Activated B cell treated with CpG ODN at 0.5 μM for 24 hours (primary cell): ENCODE data around the gene TUBB4B. TPM values are rescaled to one million over a fixed set of nuclear protein-coding genes. Genes with fewer than 3 reads are reported as not detected.

Experiments
- ATAC-seq: fragments of 200-7000 bp; cut with Tn5 transposase; one replicate; pipeline ENCODE4 v1.10.0; 2021; ENCODE audit warnings: low read depth, mild to moderate bottlenecking, moderate library complexity
- CTCF ChIA-PET: fragments of 350-600 bp; sonication (Branson Sonifier 250); formaldehyde crosslinking; loops from one replicate; lab custom pipeline; 2021; ENCODE audit warnings: antibody characterized with exemption; lab: Charles Lee
- POLR2A ChIA-PET: fragments of 350-600 bp; sonication (Branson Sonifier 250); formaldehyde crosslinking; loops from one replicate; lab custom pipeline; 2021; ENCODE audit warnings: antibody characterized with exemption; lab: Charles Lee
- DNase-seq: peaks from one replicate; pipeline ENCODE4 v3.0.0; 2022
- H3K27ac Mint-ChIP-seq: one replicate; pipeline ENCODE4 v1.8.0; 2020; ENCODE audit warnings: mixed read lengths
- H3K27me3 Mint-ChIP-seq: one replicate; pipeline ENCODE4 v1.8.0; 2021; ENCODE audit warnings: mixed read lengths
- H3K36me3 Mint-ChIP-seq: one replicate; pipeline ENCODE4 v1.8.0; 2021; ENCODE audit warnings: low read depth, mixed read lengths
- H3K4me1 Mint-ChIP-seq: one replicate; pipeline ENCODE4 v1.8.0; 2021; ENCODE audit warnings: mixed read lengths
- H3K4me3 Mint-ChIP-seq: one replicate; pipeline ENCODE4 v1.8.0; 2020; ENCODE audit warnings: mild to moderate bottlenecking, mixed read lengths
- H3K9me3 Mint-ChIP-seq: one replicate; pipeline ENCODE4 v1.8.0; 2020; ENCODE audit warnings: mixed read lengths
- CTCF ChIP-seq: fragments of 200-600 bp; IDR thresholded peaks from one replicate; pipeline ENCODE4 v1.8.0; 2022; ENCODE audit warnings: antibody characterized with exemption, mild to moderate bottlenecking
- intact Hi-C: fragments of 100-400 bp; cut with micrococcal nuclease; formaldehyde crosslinking; loops from one replicate; pipeline ENCODE4 v1.15.1; 2024
- total RNA-seq: library from RNA; stranded (reverse); gene quantifications from 2 replicates; pipeline ENCODE4 v1.2.3, GENCODE V29; 2022

TUBB4B gene
- total RNA-seq, 1 donor from 2014 or later = 182 TPM

- peaks cover 4% of the 10 kb centered on the region for H3K36me3 Mint-ChIP-seq
- DNase-seq = no peak
- ATAC-seq = no peak
- CTCF ChIA-PET = no interaction called here
- peaks cover 11% of the 10 kb centered on the region for H3K4me1 Mint-ChIP-seq
- no peaks in the 10 kb centered on the region for H3K27me3 Mint-ChIP-seq
- intact Hi-C loops = loop anchor here (10.0 kb wide), 2 partner anchors 275 to 335 kb away; partner anchors contain the start of genes C8G, FBXW5 and TRAF2
- POLR2A ChIA-PET = interaction anchor here (0.7 to 1.6 kb wide), 3 partner anchors 15 to 102 kb away, joined by 3 to 4 read pairs (median 3); partner anchors contain the start of gene TPRN
- H3K4me3 Mint-ChIP-seq = no peak overlapping the region
- TF ChIP-seq CTCF = no peak
- H3K9me3 Mint-ChIP-seq = no peaks in the 10 kb centered on the region
- no peak overlapping the region for H3K27ac Mint-ChIP-seq
Observed at GRCh38 chr9:137219757-137220316, 21.2 kb upstream of the TUBB4B start.

- CTCF ChIA-PET = no interaction called here
- Mint-ChIP-seq H3K9me3 (no peaks in the 10 kb centered on the region), H3K27me3 (no peaks in the 10 kb centered on the region), H3K36me3 (peaks cover 4% of the 10 kb centered on the region), H3K4me1 (peaks cover 15% of the 10 kb centered on the region), H3K4me3 (peak overlapping the region; percentile 38), H3K27ac (no peak overlapping the region)
- POLR2A ChIA-PET = interaction anchor here (0.7 to 3.6 kb wide), 3 partner anchors 14 to 20 kb away, joined by 3 to 46 read pairs (median 4); partner anchors contain the start of genes NDOR1, TMEM203 and TPRN
- no peak for ATAC-seq
- no peak for TF ChIP-seq CTCF
- intact Hi-C loops = loop anchor here (10.0 kb wide), 2 partner anchors 276 to 336 kb away; partner anchors contain the start of genes C8G, FBXW5 and TRAF2
- no peak for DNase-seq
Observed at GRCh38 chr9:137220317-137221094, 20.6 kb upstream of the TUBB4B start.

- ATAC-seq = no peak
- Mint-ChIP-seq H3K36me3 (peaks cover 4% of the 10 kb centered on the region), H3K27me3 (no peaks in the 10 kb centered on the region), H3K27ac (no peak overlapping the region), H3K9me3 (no peaks in the 10 kb centered on the region), H3K4me1 (peaks cover 15% of the 10 kb centered on the region), H3K4me3 (peak overlapping the region; percentile 38)
- POLR2A ChIA-PET = interaction anchor here (3.3 to 4.1 kb wide), 3 partner anchors 15 to 33 kb away, joined by 40 to 53 read pairs (median 46); partner anchors contain the start of genes ANAPC2, NDOR1, SSNA1 and TMEM203
- no peak for TF ChIP-seq CTCF
- CTCF ChIA-PET = no interaction called here
- no peak for DNase-seq
- intact Hi-C loops = loop anchor here (10.0 kb wide), 2 partner anchors 276 to 336 kb away; partner anchors contain the start of genes C8G, FBXW5 and TRAF2
Observed at GRCh38 chr9:137221095-137221505, 20.0 kb upstream of the TUBB4B start.

- no peak for TF ChIP-seq CTCF
- Mint-ChIP-seq H3K36me3 (peaks cover 2% of the 10 kb centered on the region), H3K4me1 (peaks cover 15% of the 10 kb centered on the region), H3K27ac (no peak overlapping the region), H3K9me3 (no peaks in the 10 kb centered on the region), H3K4me3 (no peak overlapping the region), H3K27me3 (no peaks in the 10 kb centered on the region)
- ChIA-PET CTCF (no interaction called here), POLR2A (interaction anchor here (0.5 to 4.1 kb wide), 8 partner anchors 7 to 151 kb away, joined by 3 to 53 read pairs (median 14); partner anchors contain the start of genes ANAPC2, NDOR1, SAPCD2 and SSNA1)
- intact Hi-C loops = loop anchor here (2.0 to 10.0 kb wide), 4 partner anchors 71 to 431 kb away; partner anchors contain the start of genes C8G, FBXW5, TMEM141 and TRAF2
- DNase-seq (no peak), ATAC-seq (no peak)
Observed at GRCh38 chr9:137221506-137222111, 19.5 kb upstream of the TUBB4B start.
